ENCODE results near the gene MKLN1.

The MKLN1 gene

GRCh38 chr7:131336956-131337355 is 9.3 kb downstream of the MKLN1 start:
- TF ChIP-seq, protein P1, sequence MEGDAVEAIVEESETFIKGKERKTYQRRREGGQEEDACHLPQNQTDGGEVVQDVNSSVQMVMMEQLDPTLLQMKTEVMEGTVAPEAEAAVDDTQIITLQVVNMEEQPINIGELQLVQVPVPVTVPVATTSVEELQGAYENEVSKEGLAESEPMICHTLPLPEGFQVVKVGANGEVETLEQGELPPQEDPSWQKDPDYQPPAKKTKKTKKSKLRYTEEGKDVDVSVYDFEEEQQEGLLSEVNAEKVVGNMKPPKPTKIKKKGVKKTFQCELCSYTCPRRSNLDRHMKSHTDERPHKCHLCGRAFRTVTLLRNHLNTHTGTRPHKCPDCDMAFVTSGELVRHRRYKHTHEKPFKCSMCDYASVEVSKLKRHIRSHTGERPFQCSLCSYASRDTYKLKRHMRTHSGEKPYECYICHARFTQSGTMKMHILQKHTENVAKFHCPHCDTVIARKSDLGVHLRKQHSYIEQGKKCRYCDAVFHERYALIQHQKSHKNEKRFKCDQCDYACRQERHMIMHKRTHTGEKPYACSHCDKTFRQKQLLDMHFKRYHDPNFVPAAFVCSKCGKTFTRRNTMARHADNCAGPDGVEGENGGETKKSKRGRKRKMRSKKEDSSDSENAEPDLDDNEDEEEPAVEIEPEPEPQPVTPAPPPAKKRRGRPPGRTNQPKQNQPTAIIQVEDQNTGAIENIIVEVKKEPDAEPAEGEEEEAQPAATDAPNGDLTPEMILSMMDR (IDR thresholded peaks at IDR 0.05; ENCODE audit: low read length, missing control alignments) = no peak
- H3K4me3 ChIP-seq (replicated peaks; ENCODE audit: low read depth, low read length) = no peak overlapping the region
- peak; percentile 37 for DNase-seq (ENCODE audit: low read depth)

- no peak overlapping the region for H3K4me3 ChIP-seq (replicated peaks; ENCODE audit: low read depth, low read length)
- no peak for DNase-seq (ENCODE audit: low read depth)
- TF ChIP-seq, protein P1 (IDR thresholded peaks at IDR 0.05; ENCODE audit: low read length, missing control alignments) = no peak
Observed at GRCh38 chr7:131338173-131338572, 10.5 kb downstream of the MKLN1 start.

DNA sequence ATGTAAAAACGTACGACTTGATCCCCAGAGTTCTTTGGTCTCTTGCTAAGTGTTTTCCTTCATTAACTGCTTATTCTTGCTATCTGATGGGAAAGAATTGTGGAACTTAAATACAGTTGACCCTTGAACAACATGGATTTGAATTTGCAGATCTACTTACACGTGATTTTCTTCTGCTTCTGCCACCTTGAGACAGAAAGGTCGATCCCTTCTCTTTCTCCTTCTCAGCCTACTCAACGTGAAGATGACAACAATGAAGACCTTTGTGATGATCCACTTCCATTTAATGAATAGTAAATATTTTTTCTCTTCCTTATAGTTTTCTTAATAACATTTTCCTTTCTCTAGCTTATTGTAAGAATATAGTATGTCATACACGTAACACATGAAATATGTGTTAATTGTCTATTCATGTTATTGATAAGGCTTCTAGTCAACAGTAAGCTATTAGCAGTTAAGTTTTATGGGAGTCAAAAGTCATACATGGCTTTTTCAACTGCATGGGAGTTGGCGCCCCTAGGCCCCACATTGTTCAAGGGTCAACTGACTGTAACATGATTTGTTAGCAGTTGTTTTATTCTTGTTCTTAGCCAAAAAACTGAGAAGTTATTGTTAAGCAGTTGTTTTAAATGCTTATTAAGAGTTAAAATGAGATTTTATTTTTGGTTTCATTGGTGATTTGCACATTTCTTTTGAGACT is 11.2 kb downstream of the MKLN1 start:
- TF ChIP-seq, protein P1 (IDR thresholded peaks at IDR 0.05; ENCODE audit: low read length, missing control alignments) = no peak
- DNase-seq (ENCODE audit: low read depth) = no peak
- H3K4me3 ChIP-seq (replicated peaks; ENCODE audit: low read depth, low read length) = no peak overlapping the region

DNA sequence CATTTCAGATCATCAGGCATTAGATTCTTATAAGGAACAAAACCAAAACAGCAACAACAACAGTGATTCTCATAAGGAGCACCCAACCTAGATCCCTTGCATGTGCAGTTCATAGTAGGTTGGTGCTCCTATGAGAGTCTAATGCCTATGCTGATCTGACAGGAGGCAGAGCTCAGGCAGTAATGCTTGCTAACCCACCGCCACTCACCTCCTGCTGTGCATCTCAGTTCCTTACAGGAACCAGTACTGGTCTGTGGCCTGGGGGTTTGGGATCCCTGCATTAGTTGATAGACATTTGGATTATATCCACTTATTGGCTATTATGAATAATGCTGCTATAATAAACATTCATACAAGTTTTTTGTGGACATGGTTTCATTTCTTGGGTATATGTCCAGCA is 14.0 kb downstream of the MKLN1 start:
- no peak overlapping the region for H3K4me3 ChIP-seq (replicated peaks; ENCODE audit: low read depth, low read length)
- TF ChIP-seq, protein P1 (IDR thresholded peaks at IDR 0.05; ENCODE audit: low read length, missing control alignments) = no peak
- DNase-seq (ENCODE audit: low read depth) = no peak

DNA sequence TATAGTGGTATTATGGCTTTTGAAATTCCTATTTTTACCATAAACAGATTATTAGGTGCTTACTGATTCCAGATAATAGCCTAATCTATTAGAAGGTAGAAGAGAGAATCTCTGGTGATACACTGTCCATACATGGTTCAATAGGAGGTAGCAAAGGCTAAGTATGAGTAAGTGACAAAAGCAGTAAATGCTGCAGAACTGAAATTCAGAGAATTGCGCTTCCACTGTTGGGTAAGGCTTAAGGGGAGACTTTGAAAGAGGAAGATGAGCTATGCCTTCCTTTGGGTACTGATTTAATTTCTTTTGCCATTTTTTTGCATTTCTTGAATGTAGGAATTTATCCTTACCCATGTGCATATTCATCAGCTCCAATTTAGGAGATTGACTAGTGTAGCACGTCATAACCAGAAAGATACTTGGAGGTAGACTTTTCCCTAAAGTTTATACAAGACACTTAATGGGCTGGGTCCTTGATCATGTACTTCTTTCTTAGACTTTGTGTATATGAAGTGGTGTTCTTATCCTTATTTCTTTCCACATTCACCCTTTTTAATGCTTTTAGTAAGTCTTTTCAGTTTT is 15.3 kb downstream of the MKLN1 start:
- DNase-seq (ENCODE audit: low read depth) = no peak
- TF ChIP-seq, protein P1 (IDR thresholded peaks at IDR 0.05; ENCODE audit: low read length, missing control alignments) = no peak

GRCh38 chr7:131346885-131347592 is 19.4 kb downstream of the MKLN1 start:
- TF ChIP-seq, protein P1 (IDR thresholded peaks at IDR 0.05; ENCODE audit: low read length, missing control alignments) = no peak
- no peak overlapping the region for H3K4me3 ChIP-seq (replicated peaks; ENCODE audit: low read depth, low read length)
- no peak for DNase-seq (ENCODE audit: low read depth)

More for the DNA sequence above, 15.3 kb downstream of the MKLN1 start:
- no peak overlapping the region for H3K4me3 ChIP-seq (replicated peaks; ENCODE audit: low read depth, low read length)
